Neural cell (in vitro differentiated cells): ENCODE measurements around the gene PTPRS. TPM values are rescaled to one million over a fixed set of nuclear protein-coding genes. Genes with fewer than 3 reads are reported as not detected.

Experiments
- H2AFZ ChIP-seq: fragments of 200-600, 300-800 bp; sonication (generic), shearing (Covaris generic); 2 replicates; pipeline ENCODE4 v1.6.0; 2014; ENCODE audit warnings: low read depth, mild to moderate bottlenecking, antibody characterized with exemption, low read length, moderate library complexity
- H3F3A ChIP-seq: fragments of 200-600 bp; shearing (Covaris generic); 2 replicates; pipeline ENCODE4 v1.6.1; 2016; ENCODE audit warnings: mild to moderate bottlenecking, moderate library complexity, mixed read lengths, antibody characterized with exemption, low read length; ENCODE audit not compliant: insufficient read depth, poor library complexity, severe bottlenecking
- H3K27ac ChIP-seq: fragments of 200-600, 300-800 bp; sonication (generic), shearing (Covaris generic); 2 replicates; pipeline ENCODE4 v1.5.1; 2014; ENCODE audit warnings: mild to moderate bottlenecking, low read length, moderate library complexity
- H3K27me3 ChIP-seq: fragments of 300-800, 200-600 bp; sonication (generic), shearing (Covaris generic); 2 replicates; pipeline ENCODE4 v1.6.0; 2014; ENCODE audit warnings: mild to moderate bottlenecking, low read depth, low read length, moderate library complexity; ENCODE audit not compliant: insufficient read depth
- H3K36me3 ChIP-seq: fragments of 300-800, 200-600 bp; sonication (generic), shearing (Covaris generic); 2 replicates; pipeline ENCODE4 v1.5.1; 2014; ENCODE audit warnings: mild to moderate bottlenecking, antibody characterized with exemption, low read length, moderate library complexity; ENCODE audit not compliant: insufficient read depth
- H3K4me2 ChIP-seq: fragments of 300-800, 200-600 bp; sonication (generic), shearing (Covaris generic); 2 replicates; pipeline ENCODE4 v1.6.0; 2014; ENCODE audit warnings: mild to moderate bottlenecking, low read length
- H3K4me3 ChIP-seq: fragments of 300-800, 200-600 bp; sonication (generic), shearing (Covaris generic); 2 replicates; pipeline ENCODE4 v1.5.1; 2014; ENCODE audit warnings: mild to moderate bottlenecking, low read length, moderate library complexity
- H3K79me2 ChIP-seq: fragments of 200-600 bp; shearing (Covaris generic); replicated peaks from 2 replicates; pipeline ENCODE4 v1.6.0; 2014; ENCODE audit warnings: mild to moderate bottlenecking, low read length, moderate library complexity; ENCODE audit not compliant: insufficient read depth
- H3K9ac ChIP-seq: fragments of 300-800, 200-600 bp; sonication (generic), shearing (Covaris generic); 2 replicates; pipeline ENCODE4 v1.6.1; 2016; ENCODE audit warnings: mild to moderate bottlenecking, low read length, mixed read lengths
- H3K9me2 ChIP-seq: fragments of 200-600 bp; shearing (Covaris generic); 2 replicates; pipeline ENCODE4 v1.6.1; 2016; ENCODE audit warnings: mild to moderate bottlenecking, low read length, mixed read lengths; ENCODE audit not compliant: insufficient read depth
- H3K9me3 ChIP-seq: fragments of 200-600, 300-800 bp; sonication (generic), shearing (Covaris generic); 2 replicates; pipeline ENCODE4 v1.6.1; 2016; ENCODE audit warnings: mild to moderate bottlenecking, mixed run types, low read length, moderate library complexity, mixed read lengths
- H4K20me1 ChIP-seq: fragments of 200-600 bp; shearing (Covaris generic); 2 replicates; pipeline ENCODE4 v1.6.1; 2016; ENCODE audit warnings: mild to moderate bottlenecking, mixed run types; ENCODE audit not compliant: insufficient read depth
- EP300 ChIP-seq: fragments of 450-650 bp; conservative IDR thresholded peaks from 2 replicates; pipeline ENCODE4 v1.6.1; 2014; ENCODE audit warnings: antibody characterized with exemption, mild to moderate bottlenecking, moderate library complexity; ENCODE audit not compliant: poor library complexity, severe bottlenecking
- EZH2 ChIP-seq: fragments of 200-600, 300-800 bp; shearing (Covaris generic), sonication (generic); IDR thresholded peaks from 2 replicates; pipeline ENCODE4 v1.6.1; 2014; ENCODE audit warnings: antibody characterized with exemption, low read length, borderline replicate concordance, mild to moderate bottlenecking; ENCODE audit not compliant: insufficient read depth, poor library complexity, severe bottlenecking
- MXI1 ChIP-seq: fragments of 450-650 bp; conservative IDR thresholded peaks from 2 replicates; pipeline ENCODE4 v1.6.1; 2014; ENCODE audit warnings: antibody characterized with exemption, mild to moderate bottlenecking; ENCODE audit not compliant: poor library complexity, severe bottlenecking
- POLR2AphosphoS5 ChIP-seq: IDR thresholded peaks from 2 replicates; pipeline ENCODE4 v1.6.1; 2012
- RAD21 ChIP-seq: fragments of 450-650 bp; conservative IDR thresholded peaks from 2 replicates; pipeline ENCODE4 v1.6.1; 2014; ENCODE audit warnings: antibody characterized with exemption, mild to moderate bottlenecking, moderate library complexity
- SMC3 ChIP-seq: fragments of 450-650 bp; conservative IDR thresholded peaks from 2 replicates; pipeline ENCODE4 v1.6.1; 2014; ENCODE audit warnings: antibody characterized with exemption, mild to moderate bottlenecking, moderate library complexity; ENCODE audit not compliant: poor library complexity
- TAF1 ChIP-seq: IDR thresholded peaks from 2 replicates; pipeline ENCODE4 v1.6.1; 2012; ENCODE audit warnings: low read depth
- polyA plus RNA-seq: library from polyadenylated mRNA; depleted of rRNA; stranded (reverse); fragments of >200 nt; gene quantifications from 2 replicates; pipeline ENCODE4 v1.2.3, GENCODE V29; 2014
- TF ChIP-seq, protein P1 (sequence below): fragments of 450-650 bp; IDR thresholded peaks from 2 replicates; pipeline ENCODE4 v1.5.1; 2014; ENCODE audit warnings: antibody characterized with exemption, mild to moderate bottlenecking, moderate library complexity; ENCODE audit not compliant: poor library complexity, severe bottlenecking
- TF ChIP-seq, protein P2 (sequence below): IDR thresholded peaks from 2 replicates; pipeline ENCODE4 v1.6.1; 2012; ENCODE audit warnings: borderline replicate concordance

PTPRS gene
- polyA plus RNA-seq, 1 donor from 2014 or later = 121 TPM

DNA sequence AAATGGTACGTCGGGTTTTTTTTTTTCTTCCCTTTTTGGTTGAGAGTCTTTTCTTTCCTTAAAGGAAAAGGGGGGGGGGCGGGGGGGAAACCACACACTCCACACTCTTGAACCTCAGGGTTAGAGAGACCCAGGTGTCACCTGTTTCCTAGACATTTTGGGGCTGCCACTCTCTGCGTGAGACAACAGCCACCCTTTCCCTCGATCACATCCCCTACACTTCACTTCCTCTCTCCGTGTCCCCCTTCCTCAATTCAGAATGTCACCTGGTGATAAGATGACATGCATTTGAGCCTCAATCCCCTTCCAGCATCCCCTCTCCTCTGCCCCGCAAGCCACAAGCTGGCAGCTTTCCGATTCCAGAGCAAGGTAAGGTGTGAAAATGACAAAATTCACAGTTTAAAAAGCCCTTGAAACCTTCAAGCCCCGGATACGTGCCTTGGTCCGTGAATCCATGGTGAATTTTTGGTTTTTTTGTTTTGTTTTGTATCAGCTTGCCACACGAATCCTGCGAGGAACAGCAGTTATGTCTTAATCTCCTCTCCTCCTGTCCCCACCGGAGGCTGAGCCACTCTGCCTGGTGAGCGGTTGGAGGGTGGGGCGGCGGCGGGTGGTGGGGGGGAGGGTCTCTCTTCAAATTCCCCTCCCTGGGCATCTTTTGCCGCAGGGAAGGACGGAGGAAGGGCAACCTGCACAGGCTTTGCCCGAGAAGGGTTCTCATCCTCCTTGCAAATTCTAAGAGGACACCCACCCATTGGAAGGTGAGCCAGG lies 4.2 kb downstream of the PTPRS start:
- Histone ChIP-seq H2AFZ (no peak overlapping the region), H3K79me2 (peaks cover 82% of the 10 kb centered on the region), H3K27ac (peak overlapping the region; percentile 97), H3K9me3 (no peaks in the 10 kb centered on the region), H3K4me2 (no peak overlapping the region), H3K9ac (peak overlapping the region; percentile 48), H4K20me1 (peaks cover 42% of the 10 kb centered on the region), H3K36me3 (no peaks in the 10 kb centered on the region), H3K27me3 (no peaks in the 10 kb centered on the region), H3K4me3 (peak overlapping the region; percentile 98), H3K9me2 (no peaks in the 10 kb centered on the region), H3F3A (no peaks in the 10 kb centered on the region)
- TF ChIP-seq POLR2AphosphoS5 (no peak), RAD21 (no peak), EP300 (no peak), MXI1 (no peak), EZH2 (no peak)
- TF ChIP-seq, protein P1, sequence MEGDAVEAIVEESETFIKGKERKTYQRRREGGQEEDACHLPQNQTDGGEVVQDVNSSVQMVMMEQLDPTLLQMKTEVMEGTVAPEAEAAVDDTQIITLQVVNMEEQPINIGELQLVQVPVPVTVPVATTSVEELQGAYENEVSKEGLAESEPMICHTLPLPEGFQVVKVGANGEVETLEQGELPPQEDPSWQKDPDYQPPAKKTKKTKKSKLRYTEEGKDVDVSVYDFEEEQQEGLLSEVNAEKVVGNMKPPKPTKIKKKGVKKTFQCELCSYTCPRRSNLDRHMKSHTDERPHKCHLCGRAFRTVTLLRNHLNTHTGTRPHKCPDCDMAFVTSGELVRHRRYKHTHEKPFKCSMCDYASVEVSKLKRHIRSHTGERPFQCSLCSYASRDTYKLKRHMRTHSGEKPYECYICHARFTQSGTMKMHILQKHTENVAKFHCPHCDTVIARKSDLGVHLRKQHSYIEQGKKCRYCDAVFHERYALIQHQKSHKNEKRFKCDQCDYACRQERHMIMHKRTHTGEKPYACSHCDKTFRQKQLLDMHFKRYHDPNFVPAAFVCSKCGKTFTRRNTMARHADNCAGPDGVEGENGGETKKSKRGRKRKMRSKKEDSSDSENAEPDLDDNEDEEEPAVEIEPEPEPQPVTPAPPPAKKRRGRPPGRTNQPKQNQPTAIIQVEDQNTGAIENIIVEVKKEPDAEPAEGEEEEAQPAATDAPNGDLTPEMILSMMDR = no peak

DNA sequence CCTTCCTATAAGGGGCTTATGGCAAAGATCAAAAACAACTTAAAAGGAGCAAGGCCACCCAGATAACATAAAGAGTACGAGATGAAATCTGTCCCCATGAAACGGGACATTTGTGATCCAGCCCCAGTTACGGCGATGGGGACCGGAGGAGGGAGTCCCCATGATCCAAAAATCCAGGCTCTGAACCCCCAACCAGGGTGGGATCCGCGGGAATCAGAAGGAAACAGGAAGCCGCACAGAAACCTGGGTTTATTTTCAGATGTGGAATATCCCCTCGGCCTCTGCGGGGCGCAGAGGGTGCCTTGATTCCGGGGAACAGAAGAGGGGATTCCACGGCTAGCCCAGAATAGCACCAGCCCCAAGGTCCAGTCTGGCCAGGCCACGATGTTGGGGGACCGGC lies 5.0 kb downstream of the PTPRS start:
- peaks cover 49% of the 10 kb centered on the region for H4K20me1 ChIP-seq
- H3F3A ChIP-seq = no peaks in the 10 kb centered on the region
- H3K4me3 ChIP-seq = peak overlapping the region; percentile 98
- no peaks in the 10 kb centered on the region for H3K9me2 ChIP-seq
- no peaks in the 10 kb centered on the region for H3K9me3 ChIP-seq
- peaks cover 89% of the 10 kb centered on the region for H3K79me2 ChIP-seq
- H3K36me3 ChIP-seq = no peaks in the 10 kb centered on the region
- H3K4me2 ChIP-seq = no peak overlapping the region
- no peak overlapping the region for H3K9ac ChIP-seq
- H3K27me3 ChIP-seq = no peaks in the 10 kb centered on the region
- no peak overlapping the region for H2AFZ ChIP-seq
- TF ChIP-seq MXI1 (no peak), POLR2AphosphoS5 (no peak), TAF1 (no peak)
- H3K27ac ChIP-seq = no peak overlapping the region

DNA sequence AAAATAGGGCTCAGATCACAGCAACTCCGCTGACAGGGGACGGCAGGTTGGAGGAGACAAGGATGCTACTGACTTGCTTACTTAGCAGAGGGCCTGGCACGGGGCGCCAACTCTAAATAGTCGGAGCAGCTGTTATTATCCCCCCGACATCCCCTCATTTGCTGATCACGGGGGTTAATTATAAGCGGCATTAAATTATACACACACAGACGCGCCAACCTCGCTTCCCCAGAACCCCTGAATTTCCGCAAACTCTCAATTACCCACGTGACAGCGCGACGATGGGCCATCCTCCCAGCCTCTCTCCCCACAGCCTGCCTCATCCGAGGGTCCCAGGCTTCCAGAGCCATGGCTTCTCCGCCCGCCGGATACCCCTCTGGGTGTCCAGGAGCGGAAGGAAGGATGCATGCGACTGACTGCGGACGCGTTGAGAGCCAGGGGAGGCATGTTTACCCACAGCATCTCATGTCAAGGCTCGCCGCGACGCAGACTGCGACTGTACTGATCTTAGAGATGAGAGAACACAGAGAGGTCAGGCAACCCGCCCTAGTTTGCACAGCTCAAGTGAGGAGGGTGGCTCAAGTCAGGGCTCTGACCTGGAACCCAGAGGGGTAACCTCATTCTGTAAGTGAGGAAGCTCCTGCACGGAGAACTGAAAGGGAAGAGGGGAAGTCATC lies 5.7 kb downstream of the PTPRS start:
- no peaks in the 10 kb centered on the region for H3K9me3 ChIP-seq
- no peak overlapping the region for H3K4me2 ChIP-seq
- H4K20me1 ChIP-seq = peaks cover 55% of the 10 kb centered on the region
- H3K79me2 ChIP-seq = peaks cover 92% of the 10 kb centered on the region
- no peaks in the 10 kb centered on the region for H3K9me2 ChIP-seq
- no peak overlapping the region for H3K27ac ChIP-seq
- H3F3A ChIP-seq = no peaks in the 10 kb centered on the region
- TF ChIP-seq EZH2 (no peak), MXI1 (no peak), EP300 (no peak), TAF1 (no peak), SMC3 (no peak), RAD21 (no peak), POLR2AphosphoS5 (no peak)
- TF ChIP-seq, protein P1 = no peak
- TF ChIP-seq, protein P2, sequence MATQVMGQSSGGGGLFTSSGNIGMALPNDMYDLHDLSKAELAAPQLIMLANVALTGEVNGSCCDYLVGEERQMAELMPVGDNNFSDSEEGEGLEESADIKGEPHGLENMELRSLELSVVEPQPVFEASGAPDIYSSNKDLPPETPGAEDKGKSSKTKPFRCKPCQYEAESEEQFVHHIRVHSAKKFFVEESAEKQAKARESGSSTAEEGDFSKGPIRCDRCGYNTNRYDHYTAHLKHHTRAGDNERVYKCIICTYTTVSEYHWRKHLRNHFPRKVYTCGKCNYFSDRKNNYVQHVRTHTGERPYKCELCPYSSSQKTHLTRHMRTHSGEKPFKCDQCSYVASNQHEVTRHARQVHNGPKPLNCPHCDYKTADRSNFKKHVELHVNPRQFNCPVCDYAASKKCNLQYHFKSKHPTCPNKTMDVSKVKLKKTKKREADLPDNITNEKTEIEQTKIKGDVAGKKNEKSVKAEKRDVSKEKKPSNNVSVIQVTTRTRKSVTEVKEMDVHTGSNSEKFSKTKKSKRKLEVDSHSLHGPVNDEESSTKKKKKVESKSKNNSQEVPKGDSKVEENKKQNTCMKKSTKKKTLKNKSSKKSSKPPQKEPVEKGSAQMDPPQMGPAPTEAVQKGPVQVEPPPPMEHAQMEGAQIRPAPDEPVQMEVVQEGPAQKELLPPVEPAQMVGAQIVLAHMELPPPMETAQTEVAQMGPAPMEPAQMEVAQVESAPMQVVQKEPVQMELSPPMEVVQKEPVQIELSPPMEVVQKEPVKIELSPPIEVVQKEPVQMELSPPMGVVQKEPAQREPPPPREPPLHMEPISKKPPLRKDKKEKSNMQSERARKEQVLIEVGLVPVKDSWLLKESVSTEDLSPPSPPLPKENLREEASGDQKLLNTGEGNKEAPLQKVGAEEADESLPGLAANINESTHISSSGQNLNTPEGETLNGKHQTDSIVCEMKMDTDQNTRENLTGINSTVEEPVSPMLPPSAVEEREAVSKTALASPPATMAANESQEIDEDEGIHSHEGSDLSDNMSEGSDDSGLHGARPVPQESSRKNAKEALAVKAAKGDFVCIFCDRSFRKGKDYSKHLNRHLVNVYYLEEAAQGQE = no peak
- no peaks in the 10 kb centered on the region for H3K27me3 ChIP-seq
- H3K9ac ChIP-seq = no peak overlapping the region
- no peaks in the 10 kb centered on the region for H3K36me3 ChIP-seq
- peak overlapping the region; percentile 98 for H3K4me3 ChIP-seq
- no peak overlapping the region for H2AFZ ChIP-seq
